Esophagus muscularis mucosa (tissue), 4 donors: ENCODE data around the gene TSEN15. TPM values are rescaled to one million over a fixed set of nuclear protein-coding genes. Genes with fewer than 3 reads are reported as not detected.
"Not testable (repeated sequence)": the region's sequence is repeated elsewhere in the genome, so short reads cannot be mapped to it uniquely, and the experiment has no call there.

ENCODE experiments used
- DNase-seq: peaks from one replicate; pipeline ENCODE4 v3.0.0-alpha.2; 2017; ENCODE audit errors: extremely low spot score
- H3K27ac ChIP-seq, 4 donors: fragments of 200-600 bp; sonication (generic); replicated peaks in 1 of 4; 1 replicate in 3 of 4; 2 replicates in 1 of 4; pipeline ENCODE4 v1.5.1; 2016 to 2019; ENCODE audit warnings: mild to moderate bottlenecking in 1 of 4
- H3K27me3 ChIP-seq, 4 donors: fragments of 200-600 bp; sonication (generic); one replicate each; pipeline versions ENCODE4 v1.5.1 to v1.6.0; 2016 to 2019
- H3K36me3 ChIP-seq, 4 donors: fragments of 200-600 bp; sonication (generic); one replicate each; pipeline ENCODE4 v1.5.1; 2016 to 2019
- H3K4me1 ChIP-seq, 4 donors: fragments of 200-600 bp; sonication (generic); one replicate each; pipeline ENCODE4 v1.5.1; 2016 to 2019
- H3K4me3 ChIP-seq, 4 donors: fragments of 200-600 bp; sonication (generic); 1 replicate in 2 of 4; 2 replicates in 2 of 4; pipeline ENCODE4 v1.5.1; 2016 to 2019; ENCODE audit warnings: mild to moderate bottlenecking in 4 of 4, moderate library complexity in 1 of 4
- H3K9me3 ChIP-seq, 4 donors: fragments of 200-600 bp; sonication (generic); 1 replicate in 3 of 4; 2 replicates in 1 of 4; pipeline ENCODE4 v1.5.1; 2016 to 2019
- CTCF ChIP-seq, 3 experiments: fragments of 200-600 bp in 2 of 3; fragments of 450-650 bp in 1 of 3; sonication (generic) in 2 of 3; IDR thresholded peaks; one replicate each; pipeline ENCODE4 v1.5.1; 2017 to 2019; ENCODE audit warnings: antibody characterized with exemption in 3 of 3, mild to moderate bottlenecking in 2 of 3, moderate library complexity in 1 of 3
- EP300 ChIP-seq: sonication (generic); formaldehyde crosslinking; IDR thresholded peaks from one replicate; pipeline ENCODE4 v1.6.1; 2017; ENCODE audit warnings: antibody characterized with exemption
- POLR2A ChIP-seq: fragments of 450-650 bp; IDR thresholded peaks from one replicate; pipeline ENCODE4 v1.6.1; 2017; ENCODE audit warnings: antibody characterized with exemption, moderate library complexity, mild to moderate bottlenecking, low read depth
- POLR2AphosphoS5 ChIP-seq, 2 donors: sonication (generic); formaldehyde crosslinking; IDR thresholded peaks; one replicate each; pipeline ENCODE4 v1.6.1; 2017; ENCODE audit warnings: antibody characterized with exemption in 2 of 2
- WGBS: methylation state at CpG from one replicate; pipeline ENCODE4 v1.1.5; 2018; 5-methylcytosine and 5-hydroxymethylcytosine counted together
- intact Hi-C: fragments of 100-400 bp; cut with DNase I; formaldehyde crosslinking; loops from one replicate; pipeline ENCODE4 v1.15.1; 2023
- total RNA-seq, 4 donors: library from RNA; depleted of rRNA; stranded (reverse); fragments of >200 nt; gene quantifications; one replicate each; pipeline versions ENCODE4 v1.1.0 to v1.2.1, GENCODE V29; 2016

The TSEN15 gene
- total RNA-seq, 4 donors from 2014 or later: 27.3 to 52.3 (median 33.4) TPM

DNA sequence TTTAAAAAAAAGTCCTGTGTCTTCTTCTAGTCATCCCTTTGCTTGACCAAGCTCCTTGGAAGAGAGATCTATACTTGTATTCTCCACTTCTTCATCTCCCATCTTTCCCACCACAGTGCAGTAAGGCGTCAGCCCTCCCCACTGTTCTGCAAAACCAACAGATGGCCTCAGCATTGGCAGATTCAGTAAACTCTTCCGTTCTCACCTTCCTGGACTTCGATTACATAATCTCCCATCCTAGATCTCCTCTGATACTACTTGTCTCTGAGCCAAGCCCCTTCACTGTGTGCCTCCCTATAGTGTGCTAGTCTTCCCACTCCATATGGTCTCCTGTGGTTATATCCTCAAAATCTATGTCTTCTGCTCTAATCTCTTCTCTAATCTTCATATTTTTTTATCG is 12.4 kb upstream of the TSEN15 start:
- no peak for DNase-seq
- WGBS: 75% methylated on average over 4 of the region's 4 CpGs
- intact Hi-C loops: loop anchor here (10.0 kb wide), 1 partner anchor 104 kb away; no protein-coding TSS in a partner anchor

DNA sequence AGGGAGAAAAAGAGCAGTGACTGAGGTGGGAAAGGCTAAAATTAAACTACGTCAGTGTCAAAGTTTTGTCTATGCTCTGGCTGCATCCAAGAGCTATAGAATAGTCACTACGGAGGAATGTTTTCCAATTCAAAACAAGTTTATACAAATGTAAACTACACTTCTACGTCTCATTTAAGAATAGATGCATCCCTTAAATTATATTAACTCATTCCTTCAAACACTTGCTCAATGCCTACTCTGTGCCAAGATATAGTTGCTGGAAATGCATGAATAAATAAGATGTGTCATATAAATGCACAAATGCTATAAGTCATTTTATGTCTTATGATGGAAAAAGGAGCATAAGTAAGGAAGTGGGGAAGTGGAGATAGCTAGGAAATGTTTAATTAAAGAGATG is 9.8 kb upstream of the TSEN15 start:
- Histone ChIP-seq H3K27me3 (peaks cover 0 to 9% (median 0%) of the 10 kb centered on the region in 4 donors), H3K4me3 (no peak overlapping the region), H3K36me3 (no peaks in the 10 kb centered on the region), H3K27ac (no peak overlapping the region), H3K9me3 (no peaks in the 10 kb centered on the region), H3K4me1 (peaks cover 0 to 13% (median 8%) of the 10 kb centered on the region in 4 donors)
- TF ChIP-seq CTCF (IDR thresholded peaks at IDR 0.05): no peak
- 81% methylated on average over 3 of the region's 3 CpGs for WGBS
- no peak for DNase-seq
- intact Hi-C loops: no loop called here

More for the DNA sequence above, 12.4 kb upstream of the TSEN15 start:
- TF ChIP-seq POLR2A (no peak), CTCF (IDR thresholded peaks at IDR 0.05) (no peak), POLR2AphosphoS5 (IDR thresholded peaks at IDR 0.05) (no peak), EP300 (no peak)
- Histone ChIP-seq H3K4me3 (no peak overlapping the region), H3K27ac (no peak overlapping the region), H3K9me3 (no peaks in the 10 kb centered on the region), H3K4me1 (peaks cover 7 to 23% (median 19%) of the 10 kb centered on the region in 4 donors), H3K27me3 (peaks cover 0 to 20% (median 4%) of the 10 kb centered on the region in 4 donors), H3K36me3 (no peaks in the 10 kb centered on the region)

DNA sequence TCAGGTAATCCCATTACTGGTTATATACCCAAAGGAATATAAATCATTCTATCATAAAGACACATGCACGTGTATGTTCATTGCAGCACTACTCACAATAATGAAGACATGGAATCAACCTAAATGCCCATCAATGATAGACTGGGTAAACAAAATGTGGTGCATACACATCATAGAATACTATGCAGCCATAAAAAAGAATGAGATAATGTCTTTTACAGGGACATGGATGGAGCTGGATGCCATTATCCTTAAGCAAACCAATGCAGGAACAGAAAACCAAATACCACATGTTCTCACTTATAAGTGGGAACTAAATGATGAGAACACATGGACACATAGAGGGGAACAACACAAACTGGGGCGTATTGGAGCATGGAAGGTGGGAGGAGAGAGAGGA is 8.2 kb upstream of the TSEN15 start:
- H3K4me1 ChIP-seq, H3K27ac ChIP-seq, H3K4me3 ChIP-seq, DNase-seq, H3K36me3 ChIP-seq, H3K27me3 ChIP-seq, H3K9me3 ChIP-seq, intact Hi-C loops: not testable (repeated sequence)
- 87% methylated on average over 2 of the region's 2 CpGs for WGBS

- DNase-seq: no peak
- H3K27me3 ChIP-seq: no peaks in the 10 kb centered on the region
- no peaks in the 10 kb centered on the region for H3K36me3 ChIP-seq
- H3K27ac ChIP-seq: no peak overlapping the region
- H3K9me3 ChIP-seq: no peaks in the 10 kb centered on the region
- no peaks in the 10 kb centered on the region for H3K4me1 ChIP-seq
- 82% methylated on average over 3 of the region's 3 CpGs for WGBS
- intact Hi-C loops: no loop called here
- TF ChIP-seq POLR2AphosphoS5 (IDR thresholded peaks at IDR 0.05) (no peak), POLR2A (no peak), EP300 (no peak), CTCF (IDR thresholded peaks at IDR 0.05) (no peak)
- no peak overlapping the region for H3K4me3 ChIP-seq
Measured at GRCh38 chr1:184044603-184045376, 6.7 kb upstream of the TSEN15 start.

DNA sequence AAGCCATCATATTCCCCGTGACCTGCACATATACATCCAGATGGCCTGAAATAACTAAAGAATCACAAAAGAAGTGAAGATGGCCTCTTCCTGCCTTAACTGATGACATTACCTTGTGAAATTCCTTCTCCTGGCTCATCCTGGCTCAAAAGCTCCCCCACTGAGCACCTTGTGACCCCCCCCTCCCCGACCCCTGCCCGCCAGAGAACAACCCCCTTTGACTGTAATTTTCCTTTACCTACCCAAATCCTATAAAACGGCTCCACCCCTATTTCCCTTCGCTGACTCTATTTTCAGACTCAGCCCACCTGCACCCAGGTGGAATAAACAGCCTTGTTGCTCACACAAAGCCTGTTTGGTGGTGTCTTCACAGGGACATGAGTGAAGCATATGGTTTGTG is 4.0 kb upstream of the TSEN15 start:
- peaks cover 7 to 15% (median 13%) of the 10 kb centered on the region in 4 donors for H3K4me1 ChIP-seq
- H3K9me3 ChIP-seq, DNase-seq, H3K36me3 ChIP-seq, H3K27ac ChIP-seq, intact Hi-C loops, H3K27me3 ChIP-seq, H3K4me3 ChIP-seq: not testable (repeated sequence)
- 81% methylated on average over 5 of the region's 5 CpGs for WGBS
